Small intestine (tissue), 7 donors: ENCODE data around the gene ODAPH. TPM values are rescaled to one million over a fixed set of nuclear protein-coding genes. Genes with fewer than 3 reads are reported as not detected.

ENCODE experiments used
- DNase-seq, 2 donors: peaks; one replicate each; pipeline versions ENCODE4 v3.0.0 to v3.0.0-alpha.2; 2013
- FAIRE-seq: peaks from 2 replicates; lab custom pipeline; 2012; peaks lifted over from hg19 to GRCh38; lab: Jason Lieb, UNC
- H3K27ac ChIP-seq, 3 donors: one replicate each; pipeline ENCODE4 v1.5.1; 2013; ENCODE audit warnings: low read length in 2 of 3, mild to moderate bottlenecking in 2 of 3, control low read depth in 1 of 3, inconsistent platforms in 1 of 3, low read depth in 1 of 3, moderate library complexity in 1 of 3
- H3K27me3 ChIP-seq, 3 donors: one replicate each; pipeline ENCODE4 v1.6.1; 2013; ENCODE audit warnings: low read length in 3 of 3, inconsistent platforms in 1 of 3; ENCODE audit not compliant: control insufficient read depth in 3 of 3, insufficient read depth in 3 of 3
- H3K36me3 ChIP-seq, 3 donors: one replicate each; pipeline ENCODE4 v1.6.1; 2013; ENCODE audit warnings: low read length in 3 of 3, inconsistent platforms in 1 of 3, low read depth in 1 of 3, mild to moderate bottlenecking in 1 of 3, moderate library complexity in 1 of 3; ENCODE audit not compliant: control insufficient read depth in 3 of 3, insufficient read depth in 2 of 3
- H3K4me1 ChIP-seq, 3 donors: one replicate each; pipeline ENCODE4 v1.6.1; 2013; ENCODE audit warnings: low read length in 2 of 3, inconsistent platforms in 1 of 3, low read depth in 1 of 3, mild to moderate bottlenecking in 1 of 3, moderate library complexity in 1 of 3; ENCODE audit not compliant: control insufficient read depth in 3 of 3, insufficient read depth in 2 of 3
- H3K4me3 ChIP-seq, 3 donors: one replicate each; pipeline ENCODE4 v1.5.1; 2013; ENCODE audit warnings: low read length in 3 of 3, control low read depth in 1 of 3, inconsistent platforms in 1 of 3, low read depth in 1 of 3, mild to moderate bottlenecking in 1 of 3, moderate library complexity in 1 of 3
- H3K9me3 ChIP-seq, 2 donors: one replicate each; pipeline ENCODE4 v1.6.1; 2013; ENCODE audit warnings: low read depth in 1 of 2, low read length in 1 of 2; ENCODE audit not compliant: control insufficient read depth in 2 of 2, insufficient read depth in 1 of 2
- WGBS, 3 donors: extraction: QIAGEN DNeasy Blood & Tissue Kit; methylation state at CpG; one replicate each; pipeline ENCODE4 v1.1.7; 2013; 5-methylcytosine and 5-hydroxymethylcytosine counted together
- polyA plus RNA-seq, 4 donors: library from polyadenylated mRNA; stranded (reverse) in 3 of 4; unstranded in 1 of 4; fragments of 200-250 nt in 3 of 4; fragments of 120-200 nt in 1 of 4; gene quantifications; one replicate each; pipeline versions ENCODE4 v1.2.1 to v1.2.3, GENCODE V29; 2013
- donor health status: healthy with polysubstance abuse.
- donor health status: control.
- donor health status: control.
- donor health status: Bipolar disorder and iron deficiency.
- donor health status: healthy.

The ODAPH gene
- polyA plus RNA-seq, 4 donors: not detected

- no peak for DNase-seq
Measured at GRCh38 chr4:75557696-75558095, 1.8 kb downstream of the ODAPH start.

GRCh38 chr4:75561789-75562188 is 5.9 kb downstream of the ODAPH start:
- Histone ChIP-seq H3K27ac (no peak overlapping the region), H3K36me3 (no peaks in the 10 kb centered on the region), H3K4me3 (no peak overlapping the region), H3K9me3 (no peaks in the 10 kb centered on the region), H3K27me3 (no peaks in the 10 kb centered on the region), H3K4me1 (no peaks in the 10 kb centered on the region)
- DNase-seq: no peak
- FAIRE-seq: no peak
- 65 to 80% (median 70%) methylated on average over 8 of the region's 8 CpGs for WGBS, 3 donors

More at GRCh38 chr4:75557696-75558095, 1.8 kb downstream of the ODAPH start:
- H3K4me3 ChIP-seq: no peak overlapping the region
- H3K36me3 ChIP-seq: no peaks in the 10 kb centered on the region
- no peak overlapping the region for H3K27ac ChIP-seq
- H3K27me3 ChIP-seq: no peaks in the 10 kb centered on the region
- H3K9me3 ChIP-seq: no peaks in the 10 kb centered on the region
- no peak for FAIRE-seq
- 84 to 87% (median 87%) methylated on average over 8 of the region's 8 CpGs for WGBS, 3 donors
- H3K4me1 ChIP-seq: no peaks in the 10 kb centered on the region

GRCh38 chr4:75564023-75564422 is 8.2 kb downstream of the ODAPH start:
- Histone ChIP-seq H3K4me3 (no peak overlapping the region), H3K27ac (no peak overlapping the region), H3K4me1 (no peaks in the 10 kb centered on the region), H3K36me3 (no peaks in the 10 kb centered on the region), H3K27me3 (no peaks in the 10 kb centered on the region), H3K9me3 (no peaks in the 10 kb centered on the region)
- DNase-seq (no peak), FAIRE-seq (no peak)
- 82 to 88% (median 84%) methylated on average over 11 of the region's 11 CpGs for WGBS, 3 donors

- DNase-seq (no peak), FAIRE-seq (no peak)
- H3K27ac ChIP-seq: no peak overlapping the region
- H3K4me3 ChIP-seq: no peak overlapping the region
- H3K4me1 ChIP-seq: no peaks in the 10 kb centered on the region
- no peaks in the 10 kb centered on the region for H3K9me3 ChIP-seq
- H3K27me3 ChIP-seq: no peaks in the 10 kb centered on the region
- H3K36me3 ChIP-seq: no peaks in the 10 kb centered on the region
Measured at GRCh38 chr4:75565481-75565880, 9.6 kb downstream of the ODAPH start.

- no peaks in the 10 kb centered on the region for H3K9me3 ChIP-seq
- H3K27ac ChIP-seq: no peak overlapping the region
- DNase-seq (no peak), FAIRE-seq (no peak)
- H3K36me3 ChIP-seq: no peaks in the 10 kb centered on the region
- no peaks in the 10 kb centered on the region for H3K27me3 ChIP-seq
- no peaks in the 10 kb centered on the region for H3K4me1 ChIP-seq
- no peak overlapping the region for H3K4me3 ChIP-seq
- 81 to 91% (median 85%) methylated on average over 1 of the region's 1 CpG for WGBS, 3 donors
Measured at GRCh38 chr4:75566911-75567310, 11.0 kb downstream of the ODAPH start.

GRCh38 chr4:75567725-75568124 is 11.9 kb downstream of the ODAPH start:
- Histone ChIP-seq H3K4me3 (no peak overlapping the region), H3K9me3 (no peaks in the 10 kb centered on the region), H3K36me3 (no peaks in the 10 kb centered on the region), H3K27me3 (no peaks in the 10 kb centered on the region), H3K4me1 (no peaks in the 10 kb centered on the region), H3K27ac (no peak overlapping the region)
- DNase-seq: no peak
- no peak for FAIRE-seq
- 73 to 91% (median 81%) methylated on average over 2 of the region's 2 CpGs for WGBS, 3 donors

GRCh38 chr4:75584067-75584466 is 28.2 kb downstream of the ODAPH start:
- Histone ChIP-seq H3K4me1 (no peaks in the 10 kb centered on the region), H3K4me3 (no peak overlapping the region), H3K36me3 (no peaks in the 10 kb centered on the region), H3K9me3 (peaks cover 0 to 3% of the 10 kb centered on the region in 2 donors), H3K27me3 (no peaks in the 10 kb centered on the region), H3K27ac (no peak overlapping the region)
- 62 to 83% (median 65%) methylated on average over 2 of the region's 2 CpGs for WGBS, 3 donors
- FAIRE-seq (no peak), DNase-seq (no peak)

GRCh38 chr4:75593393-75593792 is 37.5 kb downstream of the ODAPH start:
- Histone ChIP-seq H3K27ac (no peak overlapping the region), H3K4me1 (no peaks in the 10 kb centered on the region), H3K9me3 (no peaks in the 10 kb centered on the region), H3K36me3 (no peaks in the 10 kb centered on the region), H3K27me3 (no peaks in the 10 kb centered on the region), H3K4me3 (no peak overlapping the region)
- DNase-seq (no peak), FAIRE-seq (no peak)
- 70 to 79% (median 72%) methylated on average over 1 of the region's 1 CpG for WGBS, 3 donors

GRCh38 chr4:75596061-75596460 is 40.2 kb downstream of the ODAPH start:
- WGBS, 3 donors: 68 to 86% (median 77%) methylated on average over 3 of the region's 3 CpGs
- H3K27ac ChIP-seq: no peak overlapping the region

More at GRCh38 chr4:75596061-75596460, 40.2 kb downstream of the ODAPH start:
- no peaks in the 10 kb centered on the region for H3K27me3 ChIP-seq
- H3K9me3 ChIP-seq: no peaks in the 10 kb centered on the region
- H3K36me3 ChIP-seq: no peaks in the 10 kb centered on the region
- DNase-seq: no peak
- no peak for FAIRE-seq
- no peaks in the 10 kb centered on the region for H3K4me1 ChIP-seq
- H3K4me3 ChIP-seq: no peak overlapping the region
